NCI-H1092 (cell line): ENCODE results near the gene TICRR.
"Not testable (repeated sequence)": the region's sequence is repeated elsewhere in the genome, so short reads cannot be mapped to it uniquely, and the experiment has no call there.

Source experiments
- DNase-seq: peaks from one replicate; lab custom pipeline; 2025; lab: John Stamatoyannopoulos, UW

The TICRR gene

DNA sequence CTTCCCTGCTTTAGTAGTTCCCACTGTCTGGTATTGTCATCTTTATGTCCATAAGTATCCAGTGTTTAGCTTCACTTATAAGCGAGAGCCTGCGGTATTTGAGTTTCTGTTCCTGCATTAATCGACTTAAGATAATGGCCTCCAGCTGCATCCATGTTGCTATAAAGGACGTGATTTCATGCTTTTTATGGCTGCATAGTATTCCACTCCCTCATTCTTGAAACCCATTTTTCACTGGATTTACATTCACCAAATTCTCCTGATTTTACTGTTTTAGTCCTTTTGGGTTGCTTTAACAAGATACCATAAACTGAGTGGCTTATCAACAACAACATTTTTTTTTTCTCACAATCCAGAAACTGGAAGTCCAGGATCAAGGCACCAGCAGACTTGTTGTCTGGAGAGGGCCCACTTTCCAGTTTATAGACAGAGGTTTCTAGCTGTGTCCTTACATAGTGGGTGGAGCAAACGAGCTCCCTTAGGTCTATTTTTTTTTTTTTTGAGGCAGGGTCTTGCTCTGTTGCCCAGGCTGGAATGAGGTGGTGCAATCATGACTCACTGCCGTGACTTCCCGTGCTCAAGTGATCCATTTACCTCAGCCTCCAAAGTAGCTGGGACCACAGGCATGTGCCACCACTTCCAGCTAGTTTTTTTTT, 6.1 kb upstream of the TICRR start:
- DNase-seq: no peak

DNA sequence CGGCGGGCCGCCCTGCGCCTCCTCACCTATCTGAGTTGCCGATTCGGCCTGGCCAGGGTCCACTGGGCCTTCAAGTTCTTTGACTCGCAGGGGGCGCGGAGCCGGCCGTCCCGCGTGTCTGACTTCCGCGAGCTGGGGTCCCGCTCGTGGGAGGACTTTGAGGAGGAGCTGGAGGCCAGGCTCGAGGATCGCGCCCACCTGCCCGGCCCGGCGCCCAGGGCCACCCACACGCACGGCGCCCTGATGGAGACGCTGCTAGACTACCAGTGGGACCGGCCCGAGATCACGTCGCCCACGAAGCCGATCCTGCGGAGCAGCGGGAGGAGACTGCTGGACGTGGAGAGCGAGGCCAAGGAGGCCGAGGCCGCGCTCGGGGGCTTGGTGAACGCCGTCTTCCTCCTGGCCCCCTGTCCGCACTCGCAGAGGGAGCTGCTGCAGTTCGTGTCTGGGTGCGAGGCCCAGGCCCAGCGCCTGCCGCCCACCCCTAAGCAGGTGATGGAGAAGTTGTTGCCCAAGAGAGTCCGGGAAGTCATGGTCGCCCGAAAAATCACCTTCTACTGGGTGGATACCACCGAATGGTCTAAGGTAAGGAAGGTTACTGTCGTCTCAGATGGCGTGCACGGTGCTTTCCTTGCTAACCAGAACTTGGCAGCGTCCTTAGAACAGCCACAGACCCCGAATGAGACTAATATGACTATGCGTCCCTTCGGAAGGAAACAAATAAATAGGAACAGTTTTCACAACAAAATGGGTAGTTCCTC, 567 bp downstream of the TICRR start:
- DNase-seq: no peak

DNA sequence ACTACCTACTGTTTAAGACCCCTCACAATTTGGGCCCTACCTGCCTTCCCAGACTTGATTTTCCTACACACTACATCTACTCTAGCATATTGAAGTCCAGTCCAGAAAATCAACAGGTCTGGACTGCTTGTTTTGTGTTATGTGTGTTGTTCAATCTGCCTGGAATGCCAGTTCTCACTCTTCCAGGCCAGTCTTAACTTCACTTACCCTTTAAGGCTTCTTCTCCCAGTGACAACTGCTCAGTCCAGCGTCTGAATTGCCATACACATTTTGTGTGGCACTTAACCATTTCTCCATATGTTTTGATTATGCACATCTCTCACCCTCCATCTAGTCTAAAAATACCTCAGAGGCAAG, 1.1 kb downstream of the TICRR start:
- DNase-seq: no peak

DNA sequence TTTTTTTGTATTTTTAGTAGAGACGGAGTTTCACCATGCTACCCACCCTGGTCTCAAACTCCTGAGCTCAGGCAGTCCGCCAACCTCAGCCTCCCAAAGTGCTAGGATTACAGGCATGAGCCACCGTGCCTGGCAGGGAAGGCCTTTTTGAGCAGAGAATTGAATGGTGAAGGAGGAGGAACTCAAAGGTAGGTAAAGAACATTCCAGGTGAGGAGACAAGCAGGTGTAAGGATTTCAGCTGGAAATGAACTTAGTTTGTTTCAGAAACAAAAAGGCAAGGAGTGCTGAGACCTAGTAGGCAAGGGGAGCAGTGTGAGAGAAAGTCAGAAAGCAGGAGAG, 2.5 kb downstream of the TICRR start:
- DNase-seq: no peak

DNA sequence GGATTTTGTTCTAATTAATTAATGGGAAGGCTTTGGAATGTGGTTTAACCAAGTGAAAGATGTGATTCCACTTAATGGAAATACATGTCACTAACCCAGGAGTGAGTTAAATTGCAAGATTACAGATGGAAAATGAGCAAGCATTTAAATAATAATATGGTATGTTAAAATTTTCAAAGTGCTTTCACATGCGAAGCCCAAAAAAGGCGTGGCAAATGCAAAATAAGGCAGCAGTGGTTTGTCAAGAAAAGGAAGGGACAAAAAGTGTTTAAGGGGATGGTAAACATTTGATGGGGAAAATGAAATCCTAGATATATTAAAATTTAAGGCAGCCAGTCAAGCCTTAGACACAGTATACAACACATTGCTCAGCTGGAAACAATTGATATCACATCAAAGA, 2.9 kb downstream of the TICRR start:
- DNase-seq: no peak

DNA sequence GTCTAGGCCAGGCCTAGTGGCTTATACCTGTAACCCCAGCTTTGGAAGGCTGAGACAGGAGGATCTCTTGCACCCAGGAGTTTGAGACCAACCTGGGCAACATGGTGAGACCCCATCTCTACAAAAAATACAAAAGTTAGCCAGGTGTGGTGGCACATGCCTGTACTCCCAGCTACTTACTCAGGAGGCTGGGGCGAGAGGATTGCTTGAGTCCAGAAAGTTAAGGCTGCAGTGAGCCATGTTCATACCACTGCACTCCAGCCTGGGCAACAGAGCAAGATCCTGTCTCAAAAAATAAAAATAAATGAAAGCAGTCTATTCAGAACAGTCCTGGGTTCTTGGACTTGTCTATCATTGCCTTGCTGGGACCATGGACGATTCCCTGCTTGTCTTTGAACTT, 5.5 kb downstream of the TICRR start:
- DNase-seq: not testable (repeated sequence)

DNA sequence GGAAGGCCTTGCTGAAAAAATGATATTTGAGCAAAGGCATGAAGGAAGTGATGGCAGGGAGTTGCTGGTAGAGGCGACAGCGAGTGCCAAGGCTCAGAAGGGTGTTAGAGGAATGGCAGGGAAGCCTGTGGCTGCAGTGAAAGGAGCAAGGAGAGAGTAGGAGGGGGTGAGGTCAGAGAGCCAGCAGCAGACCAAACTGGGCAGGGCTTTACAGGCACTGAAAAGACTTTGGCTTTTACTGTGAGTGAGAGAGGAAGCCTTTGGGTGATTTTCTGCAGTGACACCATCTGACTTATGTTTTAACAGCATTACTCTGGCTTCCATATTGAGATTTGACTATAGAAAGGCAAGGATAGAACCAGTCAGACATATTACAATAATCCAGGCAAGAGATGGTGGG, 11.4 kb downstream of the TICRR start:
- no peak for DNase-seq

DNA sequence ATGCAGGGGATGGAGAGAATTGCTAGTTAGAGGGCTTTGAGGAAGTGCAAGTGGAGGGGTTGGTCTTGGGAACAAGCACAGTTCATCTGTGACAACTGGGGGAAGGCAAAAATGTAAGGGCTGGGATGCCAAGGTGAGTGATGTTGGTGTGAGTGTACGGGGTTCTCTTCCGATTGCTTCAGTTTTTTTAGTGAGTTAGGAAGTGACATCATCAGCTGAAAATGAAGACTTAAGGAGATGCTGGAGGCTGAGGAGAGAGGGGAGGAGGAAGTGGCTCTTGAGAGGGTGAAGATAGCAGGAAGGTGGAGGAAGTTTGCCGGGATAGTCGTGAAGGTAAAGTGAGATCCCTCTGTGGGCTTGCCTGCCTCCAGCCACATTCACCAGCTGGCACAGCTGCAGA, 12.7 kb downstream of the TICRR start:
- DNase-seq: no peak

DNA sequence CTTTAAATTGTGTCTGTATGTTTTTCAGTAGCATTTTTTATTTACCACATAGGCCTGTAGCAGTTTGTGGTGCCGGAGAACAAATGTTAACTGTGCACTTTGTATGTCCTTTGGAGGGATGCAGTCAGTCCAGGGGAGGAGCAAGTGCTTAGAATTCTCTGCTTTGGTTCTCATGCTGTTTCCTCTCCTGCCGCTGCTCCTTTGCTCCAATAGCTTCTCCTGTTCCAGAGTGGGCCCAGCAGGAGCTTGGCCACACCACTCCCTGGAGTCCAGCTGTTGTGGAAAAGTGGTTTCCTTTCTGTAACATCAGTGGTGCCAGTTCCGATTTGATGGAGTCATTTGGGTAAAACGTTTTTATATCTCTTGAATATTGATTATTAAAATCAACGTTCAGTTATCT, 16.6 kb downstream of the TICRR start:
- no peak for DNase-seq

DNA sequence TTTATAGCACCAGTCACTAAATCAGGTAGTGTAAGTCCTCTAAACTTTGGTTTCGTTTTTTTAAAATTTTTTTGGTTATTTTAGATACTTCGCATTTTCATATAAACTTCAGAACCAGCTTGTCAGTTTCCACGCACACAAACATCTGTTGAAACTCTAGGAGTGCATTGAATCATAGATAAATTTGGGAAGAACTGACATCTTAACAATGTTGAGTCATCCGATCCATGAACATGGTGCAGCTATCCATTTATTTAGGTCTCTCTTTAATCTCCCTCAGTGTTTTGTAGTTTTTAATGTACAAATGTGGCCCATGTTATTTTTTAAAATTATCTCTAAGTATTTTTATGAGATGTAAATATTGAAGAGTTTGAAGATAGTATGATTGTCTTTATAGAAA, 17.7 kb downstream of the TICRR start:
- DNase-seq: no peak

DNA sequence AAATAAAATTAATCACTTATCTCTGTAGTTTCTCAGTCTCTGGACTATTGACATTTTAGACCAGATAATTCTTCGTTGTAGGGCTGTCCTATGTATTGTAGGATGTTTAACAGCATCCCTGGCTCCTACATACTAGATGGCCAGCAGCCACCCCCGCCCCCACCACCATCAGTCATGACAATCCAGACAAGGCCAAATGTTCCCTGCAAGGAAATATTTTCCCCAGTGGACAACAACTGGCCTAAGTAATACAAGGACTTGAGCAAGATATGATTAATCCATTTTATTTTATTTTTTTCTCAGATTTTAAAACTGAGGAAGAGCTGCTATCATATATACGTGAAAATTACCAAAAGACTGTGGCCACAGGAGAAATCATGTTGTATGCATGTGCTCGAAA, 23.8 kb downstream of the TICRR start:
- DNase-seq: no peak

DNA sequence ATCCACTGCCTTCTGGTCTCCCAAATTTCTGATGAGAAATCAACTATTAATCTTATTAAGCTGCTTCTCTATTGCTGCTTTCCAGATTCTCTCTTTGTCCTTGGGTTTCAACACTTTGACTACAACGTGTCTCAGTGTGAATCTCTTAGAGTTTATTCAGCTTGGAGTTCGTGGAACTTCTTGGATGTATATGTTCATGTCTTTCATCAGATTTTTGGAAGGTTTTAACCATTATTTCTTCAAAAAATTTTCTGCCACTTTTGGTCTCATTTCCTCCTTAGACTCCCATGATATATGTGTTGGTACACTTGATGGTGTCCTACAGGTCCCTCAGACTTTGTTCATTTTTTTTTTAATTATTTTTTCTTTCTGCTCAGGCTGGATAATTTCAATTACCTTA, 36.0 kb downstream of the TICRR start:
- DNase-seq: no peak

DNA sequence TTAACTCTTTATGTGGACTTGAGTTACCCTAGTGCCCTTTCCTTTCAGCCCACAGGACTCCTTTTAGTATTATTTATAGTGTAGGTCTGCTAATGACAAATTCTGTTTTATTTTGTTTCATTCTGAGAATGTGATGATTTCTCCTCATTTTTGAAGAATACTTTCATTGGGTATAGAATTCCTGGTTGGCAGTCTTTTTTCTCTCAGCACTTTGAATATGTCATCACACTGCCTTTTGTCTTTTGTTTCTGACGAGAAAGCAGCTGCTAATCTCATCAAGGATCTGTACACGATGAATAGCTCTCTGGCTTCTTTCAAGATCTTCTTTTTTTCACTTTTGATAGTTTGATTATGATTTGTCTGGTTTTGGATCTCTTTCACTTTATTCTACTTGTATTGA, 37.8 kb downstream of the TICRR start:
- no peak for DNase-seq

DNA sequence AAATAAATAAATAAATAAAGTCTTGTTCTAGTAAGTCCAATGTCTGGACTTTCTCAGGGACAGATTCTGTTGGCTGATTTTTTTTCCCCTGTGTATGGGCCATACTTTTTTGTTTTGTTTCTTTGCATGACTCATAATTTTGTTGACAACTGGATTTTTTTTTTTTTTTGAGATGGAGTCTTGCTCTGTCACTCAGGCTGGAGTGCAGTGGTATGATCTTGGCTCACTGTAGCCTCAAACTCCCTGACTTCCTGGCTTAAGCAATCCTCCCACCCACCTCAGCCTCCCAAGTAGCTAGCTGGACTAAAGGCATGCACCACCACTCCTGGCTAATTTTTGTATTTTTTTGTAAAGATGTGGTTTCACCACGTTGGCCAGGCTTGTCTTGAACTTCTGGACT, 38.9 kb downstream of the TICRR start:
- no peak for DNase-seq

DNA sequence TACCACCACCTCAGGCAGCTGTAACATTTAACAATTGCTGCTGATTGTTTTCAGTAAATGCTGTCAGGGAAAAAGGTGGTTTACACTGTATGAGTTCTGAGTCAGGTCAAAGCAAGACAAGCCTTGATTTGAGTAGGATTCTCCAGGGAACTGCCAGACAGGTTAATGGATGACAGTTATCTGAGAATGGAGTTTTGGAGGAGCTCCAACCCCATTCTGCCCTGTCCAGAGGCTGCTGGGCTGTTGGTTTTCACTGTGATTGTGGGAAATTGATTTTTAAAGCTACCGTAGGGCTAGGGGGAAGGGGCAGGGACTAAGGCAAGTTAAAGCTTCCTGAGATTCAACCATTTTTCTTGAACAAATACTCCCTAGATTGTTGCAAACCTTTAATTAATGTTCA, 39.9 kb downstream of the TICRR start:
- no peak for DNase-seq

DNA sequence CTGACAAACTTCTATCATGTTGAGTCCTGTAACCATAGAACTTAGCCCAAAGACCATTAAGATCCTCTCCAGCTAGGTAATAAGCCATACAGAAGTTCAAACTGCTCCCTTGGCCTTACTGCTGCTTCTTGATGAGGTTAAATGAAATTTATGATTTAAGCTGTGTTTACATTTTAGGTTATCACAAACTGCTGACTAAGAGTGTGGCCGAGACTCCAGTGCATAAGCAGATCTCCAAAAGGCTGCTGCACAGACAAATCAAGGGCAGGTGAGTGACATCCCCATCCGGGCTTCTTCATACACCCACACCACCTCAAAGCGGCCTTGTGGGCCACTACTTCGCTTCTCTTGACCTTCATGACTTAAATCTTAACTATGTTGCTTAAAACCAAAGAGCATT, 41.0 kb downstream of the TICRR start:
- no peak for DNase-seq

DNA sequence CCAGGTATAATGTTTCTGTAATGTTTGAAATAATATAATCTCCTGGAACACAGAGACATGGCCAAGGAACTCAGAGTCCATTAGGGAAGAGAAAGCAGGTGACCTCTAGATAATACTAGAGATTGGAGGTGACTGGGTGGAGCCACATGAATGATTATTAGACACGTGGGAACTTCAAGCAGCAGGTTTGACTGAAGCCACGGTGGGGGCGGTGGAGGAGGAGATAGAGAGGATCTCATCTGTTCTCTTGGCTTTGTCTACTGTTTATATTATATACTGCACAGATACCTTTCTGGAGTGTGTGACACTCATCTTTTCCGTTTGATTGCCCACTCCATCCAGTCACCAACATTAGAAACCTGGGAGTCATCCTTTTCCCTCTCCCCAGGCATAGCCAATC, 46.3 kb downstream of the TICRR start:
- no peak for DNase-seq

DNA sequence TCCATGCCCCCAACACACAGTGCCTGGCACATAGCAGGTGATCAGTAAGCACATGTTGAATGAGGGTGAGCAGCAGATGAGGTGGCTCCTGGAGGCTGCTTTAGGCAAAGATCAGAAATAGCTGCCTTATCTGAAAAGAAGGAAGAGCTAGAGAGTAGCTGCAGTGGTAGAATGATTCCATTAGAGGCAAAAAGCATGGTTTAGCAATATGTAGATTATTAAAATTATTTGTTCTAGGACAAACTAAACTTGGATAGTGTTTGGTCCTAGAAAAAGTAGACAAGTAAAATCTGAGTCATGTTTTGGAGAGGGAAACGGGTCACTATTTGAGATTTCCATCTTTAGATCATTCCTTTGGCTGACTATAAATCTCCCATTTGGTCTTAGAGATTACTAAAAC, 47.9 kb downstream of the TICRR start:
- no peak for DNase-seq

DNA sequence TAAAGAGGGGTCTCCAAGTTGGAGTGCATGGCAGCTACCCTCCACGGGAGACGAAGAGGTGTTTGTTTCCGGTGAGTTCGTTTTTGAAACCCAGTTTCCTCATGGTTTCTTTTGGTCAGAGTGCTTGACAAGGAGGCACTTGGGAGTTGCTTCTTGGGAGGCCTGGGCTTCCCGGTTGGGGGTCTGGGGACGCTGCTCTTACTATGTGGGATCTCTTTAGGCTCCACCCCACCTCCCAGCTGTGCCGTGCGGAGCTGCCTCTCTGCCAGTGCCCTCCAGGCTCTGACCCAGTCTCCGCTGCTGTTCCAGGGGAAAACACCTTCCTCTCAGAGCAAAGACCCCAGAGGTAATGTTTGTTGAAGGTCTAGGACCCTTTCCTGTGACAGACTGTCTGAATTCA, 50.4 kb downstream of the TICRR start:
- no peak for DNase-seq

DNA sequence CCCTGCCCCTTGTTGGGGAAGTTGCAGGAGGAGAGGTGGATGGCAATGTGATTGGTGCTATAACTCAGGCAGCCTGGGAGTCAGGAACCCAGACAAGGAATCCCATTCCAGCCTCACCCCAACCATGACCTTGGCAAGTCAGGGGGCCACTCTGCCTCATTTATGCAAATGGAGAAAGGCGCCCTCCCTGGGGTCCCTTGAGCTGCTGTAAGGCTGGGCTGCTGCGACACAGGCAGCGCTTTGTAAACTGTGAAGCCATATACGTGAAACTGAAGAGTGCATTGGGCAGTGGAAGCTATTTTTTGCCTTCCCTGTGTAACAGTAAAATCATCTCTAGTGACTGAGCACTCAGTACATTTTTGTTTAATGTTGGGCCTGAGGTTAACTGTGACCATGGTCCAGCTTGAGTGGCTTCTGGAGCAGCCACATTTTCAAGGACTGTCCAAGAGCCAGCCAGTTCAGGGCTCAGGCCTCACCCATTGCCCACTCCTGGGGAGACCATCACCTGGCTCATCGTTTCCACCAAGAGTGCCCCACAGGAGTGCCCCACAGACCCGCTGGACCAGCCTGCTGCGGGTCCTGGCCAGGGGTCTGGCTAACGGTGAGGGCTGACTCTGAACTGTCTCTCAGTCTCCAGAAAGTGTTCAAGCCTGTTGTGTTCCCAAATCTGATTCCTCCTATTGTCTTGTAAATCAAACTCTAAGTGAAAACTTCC, 52.1 kb downstream of the TICRR start:
- no peak for DNase-seq

DNA sequence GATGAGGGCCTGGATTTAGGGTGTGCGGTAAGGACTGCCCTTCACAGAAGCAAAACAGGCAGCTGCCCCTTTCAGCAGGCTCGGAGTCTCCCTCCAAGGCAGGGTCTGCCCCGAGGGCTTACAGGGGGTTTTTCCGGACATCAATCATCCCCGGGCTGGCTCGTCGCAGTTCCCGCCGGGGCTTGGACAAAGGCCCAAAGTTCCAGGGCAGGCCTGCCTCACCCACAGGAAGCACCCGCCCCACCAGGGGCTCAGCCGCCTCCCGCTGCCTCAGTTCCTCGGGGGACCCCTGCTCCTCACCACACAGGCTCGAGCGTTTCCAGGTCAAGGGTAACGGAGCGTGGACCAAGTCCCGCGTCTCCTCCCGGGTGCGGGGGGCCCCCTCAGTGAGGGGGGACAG, 53.0 kb downstream of the TICRR start:
- DNase-seq: no peak

DNA sequence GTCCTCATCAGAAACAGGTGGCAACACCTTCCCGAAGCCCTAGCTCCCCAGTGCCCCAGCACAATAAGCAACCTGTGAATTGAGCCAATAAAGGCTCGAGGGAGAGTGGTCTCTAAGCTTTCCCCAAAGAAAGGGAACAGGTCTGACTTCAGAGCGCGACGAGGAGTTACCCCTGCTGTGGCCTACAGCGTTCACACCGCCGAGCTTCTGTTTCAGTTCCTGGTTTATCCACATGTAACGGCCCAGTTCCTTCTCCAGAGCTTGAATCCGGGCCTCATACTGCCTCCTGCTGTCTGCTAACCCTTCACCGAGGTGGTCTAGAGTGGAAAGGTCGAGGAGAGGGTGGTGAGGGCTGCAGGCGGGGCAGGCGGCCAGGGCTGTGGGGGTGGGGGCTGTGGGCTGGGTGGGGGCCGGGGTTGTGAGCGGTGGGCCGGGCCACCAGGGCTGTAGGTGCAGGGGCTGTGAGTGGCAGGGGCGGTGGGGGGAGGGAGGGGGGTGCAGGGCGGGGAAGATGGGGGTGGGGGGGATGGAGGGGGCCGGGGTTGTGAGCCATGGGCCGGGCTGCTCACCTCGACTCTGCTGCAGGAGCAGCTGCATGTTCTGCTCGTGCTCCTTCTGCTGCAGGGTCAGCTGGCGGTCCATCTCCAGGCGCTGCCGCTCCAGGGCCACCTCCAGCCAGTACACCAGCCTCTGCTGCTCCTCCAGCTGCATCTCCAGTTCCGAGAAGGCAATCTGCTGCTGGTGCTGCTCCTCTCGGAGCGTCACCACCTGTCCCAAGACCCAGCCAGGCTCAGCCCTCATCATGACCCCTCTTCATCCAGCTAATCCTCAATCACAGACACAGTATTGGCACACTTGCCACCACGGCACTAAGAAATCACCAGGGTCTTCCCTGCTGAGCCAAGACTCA, 53.8 kb downstream of the TICRR start:
- DNase-seq: no peak

DNA sequence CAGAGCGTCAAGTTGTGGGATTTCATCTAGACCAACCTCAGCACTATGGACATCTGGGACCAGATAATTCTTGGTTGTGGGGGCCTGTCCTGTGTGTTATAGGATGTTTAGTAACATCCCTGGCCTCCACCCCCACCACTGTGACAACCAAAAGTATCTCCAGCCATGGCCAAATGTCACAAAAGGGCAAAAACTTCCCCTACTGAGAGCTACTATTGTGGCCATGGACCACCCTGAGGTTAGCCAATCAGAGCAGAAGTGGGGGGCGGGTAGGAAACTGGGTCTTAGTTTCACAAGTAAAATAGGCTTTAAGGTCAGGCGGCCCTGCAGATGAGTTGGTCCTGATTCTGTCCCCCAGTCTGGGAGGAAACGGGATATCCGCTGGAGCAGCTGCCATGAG, 54.6 kb downstream of the TICRR start:
- no peak for DNase-seq
